Dendritic cell treated with granulocyte-macrophage colony-stimulating factor and Interleukin-4, amounts not matched to agents 40 ng/mL and 50 ng/mL, for 4 days (primary cell): Measurements from ENCODE around the gene POLR2J.
A peak's percentile ranks its signal among the peaks of the same experiment; 100 is the strongest.
"Not testable (repeated sequence)": the region's sequence is repeated elsewhere in the genome, so short reads cannot be mapped to it uniquely, and the experiment has no call there.

ENCODE experiments used
- H3K27ac Mint-ChIP-seq: one replicate; pipeline ENCODE4 v1.8.0; 2022; ENCODE audit warnings: mild to moderate bottlenecking, mixed read lengths
- H3K27me3 Mint-ChIP-seq: one replicate; pipeline ENCODE4 v1.8.0; 2022; ENCODE audit warnings: mild to moderate bottlenecking, mixed read lengths
- H3K36me3 Mint-ChIP-seq: one replicate; pipeline ENCODE4 v1.8.0; 2022; ENCODE audit warnings: low read depth, mixed read lengths
- H3K4me1 Mint-ChIP-seq: one replicate; pipeline ENCODE4 v1.8.0; 2022; ENCODE audit warnings: low read depth, mixed read lengths
- H3K4me3 Mint-ChIP-seq: one replicate; pipeline ENCODE4 v1.8.0; 2022; ENCODE audit warnings: mild to moderate bottlenecking, moderate library complexity, mixed read lengths
- H3K9me3 Mint-ChIP-seq: one replicate; pipeline ENCODE4 v1.8.0; 2022; ENCODE audit warnings: mixed read lengths
- intact Hi-C: fragments of 100-400 bp; cut with micrococcal nuclease; formaldehyde crosslinking; loops from one replicate; pipeline ENCODE4 v1.15.0; 2022

The POLR2J gene

GRCh38 chr7:102464577-102465280 is 14.0 kb downstream of the POLR2J start, which contains the start of the genes ALKBH4 and LRWD1:
ALKBH4 (minus strand) TSS chr7:102464863; CDS start chr7:102464836, 27 bp downstream.
LRWD1 (plus strand) TSS chr7:102464984; CDS start chr7:102465081, 97 bp downstream.
- H3K9me3 Mint-ChIP-seq: no peaks in the 10 kb centered on the region
- peak within 1 kb of the TSS; percentile 91 for H3K27ac Mint-ChIP-seq
- peak within 1 kb of the TSS; percentile 94 for H3K4me3 Mint-ChIP-seq
- H3K36me3 Mint-ChIP-seq: peaks cover 67% of the 10 kb centered on the region
- peaks cover 40% of the 10 kb centered on the region for H3K4me1 Mint-ChIP-seq
- intact Hi-C loops: loop anchor here (2.0 kb wide), 1 partner anchor 34 kb away; no protein-coding TSS in a partner anchor
- peaks cover 6% of the 10 kb centered on the region for H3K27me3 Mint-ChIP-seq

GRCh38 chr7:102463841-102464576 is 14.7 kb downstream of the POLR2J start:
- Mint-ChIP-seq H3K27me3 (peaks cover 6% of the 10 kb centered on the region), H3K9me3 (no peaks in the 10 kb centered on the region), H3K4me1 (peaks cover 40% of the 10 kb centered on the region), H3K4me3 (peak overlapping the region; percentile 94), H3K27ac (peak overlapping the region; percentile 91), H3K36me3 (peaks cover 71% of the 10 kb centered on the region)
- intact Hi-C loops: loop anchor here (2.0 kb wide), 1 partner anchor 33 kb away; no protein-coding TSS in a partner anchor

GRCh38 chr7:102460467-102460866 is 18.3 kb downstream of the POLR2J start:
- Mint-ChIP-seq H3K36me3 (peaks cover 80% of the 10 kb centered on the region), H3K4me1 (peaks cover 32% of the 10 kb centered on the region), H3K9me3 (no peaks in the 10 kb centered on the region), H3K27me3 (peaks cover under 1% of the 10 kb centered on the region), H3K4me3 (no peak overlapping the region), H3K27ac (no peak overlapping the region)
- intact Hi-C loops: no loop called here

GRCh38 chr7:102459221-102459844 is 19.4 kb downstream of the POLR2J start:
- H3K27ac Mint-ChIP-seq: peak overlapping the region; percentile 23
- intact Hi-C loops: no loop called here
- no peaks in the 10 kb centered on the region for H3K27me3 Mint-ChIP-seq
- H3K4me1 Mint-ChIP-seq: peaks cover 36% of the 10 kb centered on the region
- H3K36me3 Mint-ChIP-seq: peaks cover 79% of the 10 kb centered on the region
- no peak overlapping the region for H3K4me3 Mint-ChIP-seq
- H3K9me3 Mint-ChIP-seq: no peaks in the 10 kb centered on the region

GRCh38 chr7:102457352-102457924 is 21.3 kb downstream of the POLR2J start:
- Mint-ChIP-seq H3K36me3 (peaks cover 73% of the 10 kb centered on the region), H3K9me3 (no peaks in the 10 kb centered on the region), H3K27ac (no peak overlapping the region), H3K27me3 (no peaks in the 10 kb centered on the region), H3K4me1 (peaks cover 24% of the 10 kb centered on the region), H3K4me3 (no peak overlapping the region)
- intact Hi-C loops: no loop called here

GRCh38 chr7:102456327-102456726 is 22.4 kb downstream of the POLR2J start:
- Mint-ChIP-seq H3K36me3 (peaks cover 64% of the 10 kb centered on the region), H3K4me3 (no peak overlapping the region), H3K27ac (no peak overlapping the region), H3K27me3 (no peaks in the 10 kb centered on the region), H3K9me3 (no peaks in the 10 kb centered on the region), H3K4me1 (peaks cover 18% of the 10 kb centered on the region)
- intact Hi-C loops: no loop called here

- no peak overlapping the region for H3K27ac Mint-ChIP-seq
- peaks cover 60% of the 10 kb centered on the region for H3K36me3 Mint-ChIP-seq
- peaks cover 13% of the 10 kb centered on the region for H3K4me1 Mint-ChIP-seq
- no peaks in the 10 kb centered on the region for H3K27me3 Mint-ChIP-seq
- no peak overlapping the region for H3K4me3 Mint-ChIP-seq
- intact Hi-C loops: no loop called here
- no peaks in the 10 kb centered on the region for H3K9me3 Mint-ChIP-seq
These were observed 23.1 kb downstream of the POLR2J start for GRCh38 chr7:102455596-102455995.

GRCh38 chr7:102454932-102455331 is 23.8 kb downstream of the POLR2J start:
- H3K27ac Mint-ChIP-seq, H3K4me3 Mint-ChIP-seq, H3K9me3 Mint-ChIP-seq, H3K27me3 Mint-ChIP-seq, intact Hi-C loops: not testable (repeated sequence)
- peaks cover 53% of the 10 kb centered on the region for H3K36me3 Mint-ChIP-seq
- H3K4me1 Mint-ChIP-seq: peaks cover 11% of the 10 kb centered on the region

GRCh38 chr7:102454468-102454867 is 24.3 kb downstream of the POLR2J start:
- Mint-ChIP-seq H3K4me3 (no peak overlapping the region), H3K36me3 (peaks cover 48% of the 10 kb centered on the region), H3K27me3 (no peaks in the 10 kb centered on the region), H3K4me1 (peaks cover 11% of the 10 kb centered on the region), H3K9me3 (no peaks in the 10 kb centered on the region), H3K27ac (no peak overlapping the region)
- intact Hi-C loops: no loop called here

- peaks cover 11% of the 10 kb centered on the region for H3K4me1 Mint-ChIP-seq
- no peaks in the 10 kb centered on the region for H3K27me3 Mint-ChIP-seq
- H3K27ac Mint-ChIP-seq: no peak overlapping the region
- H3K9me3 Mint-ChIP-seq: no peaks in the 10 kb centered on the region
- intact Hi-C loops: no loop called here
- H3K4me3 Mint-ChIP-seq: no peak overlapping the region
- peaks cover 45% of the 10 kb centered on the region for H3K36me3 Mint-ChIP-seq
These were observed 25.4 kb downstream of the POLR2J start for GRCh38 chr7:102453319-102453718.

- intact Hi-C loops: no loop called here
These were observed 26.3 kb downstream of the POLR2J start for GRCh38 chr7:102452451-102452850.

GRCh38 chr7:102451371-102452054 is 27.2 kb downstream of the POLR2J start:
- H3K27ac Mint-ChIP-seq: no peak overlapping the region
- H3K36me3 Mint-ChIP-seq: peaks cover 44% of the 10 kb centered on the region
- H3K27me3 Mint-ChIP-seq: no peaks in the 10 kb centered on the region
- no peaks in the 10 kb centered on the region for H3K9me3 Mint-ChIP-seq
- intact Hi-C loops: no loop called here
- H3K4me3 Mint-ChIP-seq: no peak overlapping the region
- H3K4me1 Mint-ChIP-seq: peaks cover 11% of the 10 kb centered on the region

More at GRCh38 chr7:102452451-102452850, 26.3 kb downstream of the POLR2J start:
- no peaks in the 10 kb centered on the region for H3K9me3 Mint-ChIP-seq
- H3K4me3 Mint-ChIP-seq: no peak overlapping the region
- peaks cover 11% of the 10 kb centered on the region for H3K4me1 Mint-ChIP-seq
- H3K36me3 Mint-ChIP-seq: peaks cover 44% of the 10 kb centered on the region
- H3K27ac Mint-ChIP-seq: no peak overlapping the region
- no peaks in the 10 kb centered on the region for H3K27me3 Mint-ChIP-seq

- intact Hi-C loops: no loop called here
- Mint-ChIP-seq H3K27ac (no peak overlapping the region), H3K4me1 (peaks cover 11% of the 10 kb centered on the region), H3K36me3 (peaks cover 44% of the 10 kb centered on the region), H3K9me3 (no peaks in the 10 kb centered on the region), H3K4me3 (no peak overlapping the region), H3K27me3 (no peaks in the 10 kb centered on the region)
These were observed 28.5 kb downstream of the POLR2J start for GRCh38 chr7:102450242-102450641.
